ENCODE measurements around the gene SET. TPM values are rescaled to one million over a fixed set of nuclear protein-coding genes. Genes with fewer than 3 reads are reported as not detected.

Gene SET
- total and polyA plus RNA-seq, 12 donors: 62.1 to 352 (median 184) TPM

DNA sequence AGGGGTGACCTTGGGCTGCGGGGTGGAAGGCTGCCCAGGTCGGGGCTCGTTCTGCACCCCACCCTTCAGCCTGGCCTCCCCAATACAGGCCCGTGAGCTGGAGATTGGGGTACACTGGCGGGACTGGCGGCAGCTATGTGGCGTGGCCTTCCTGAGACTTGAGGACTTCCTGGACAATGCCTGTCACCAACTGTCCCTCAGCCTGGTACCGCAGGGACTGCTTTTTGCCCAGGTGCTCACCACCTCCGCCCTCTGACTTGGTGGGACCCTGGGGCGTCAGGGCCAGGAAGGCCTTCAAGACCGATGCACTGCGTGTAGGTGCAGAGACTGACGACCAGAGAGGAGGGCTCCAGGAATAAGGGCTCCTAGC is 24.4 kb downstream of the SET start:
- TF ChIP-seq, protein P1, sequence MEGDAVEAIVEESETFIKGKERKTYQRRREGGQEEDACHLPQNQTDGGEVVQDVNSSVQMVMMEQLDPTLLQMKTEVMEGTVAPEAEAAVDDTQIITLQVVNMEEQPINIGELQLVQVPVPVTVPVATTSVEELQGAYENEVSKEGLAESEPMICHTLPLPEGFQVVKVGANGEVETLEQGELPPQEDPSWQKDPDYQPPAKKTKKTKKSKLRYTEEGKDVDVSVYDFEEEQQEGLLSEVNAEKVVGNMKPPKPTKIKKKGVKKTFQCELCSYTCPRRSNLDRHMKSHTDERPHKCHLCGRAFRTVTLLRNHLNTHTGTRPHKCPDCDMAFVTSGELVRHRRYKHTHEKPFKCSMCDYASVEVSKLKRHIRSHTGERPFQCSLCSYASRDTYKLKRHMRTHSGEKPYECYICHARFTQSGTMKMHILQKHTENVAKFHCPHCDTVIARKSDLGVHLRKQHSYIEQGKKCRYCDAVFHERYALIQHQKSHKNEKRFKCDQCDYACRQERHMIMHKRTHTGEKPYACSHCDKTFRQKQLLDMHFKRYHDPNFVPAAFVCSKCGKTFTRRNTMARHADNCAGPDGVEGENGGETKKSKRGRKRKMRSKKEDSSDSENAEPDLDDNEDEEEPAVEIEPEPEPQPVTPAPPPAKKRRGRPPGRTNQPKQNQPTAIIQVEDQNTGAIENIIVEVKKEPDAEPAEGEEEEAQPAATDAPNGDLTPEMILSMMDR (IDR thresholded peaks at IDR 0.05): no peak
- no peak for TF ChIP-seq POLR2A (IDR thresholded peaks at IDR 0.05)
- no peaks in the 10 kb centered on the region for H3K27me3 ChIP-seq
- H3K27ac ChIP-seq: no peak overlapping the region
- H3K4me3 ChIP-seq: no peak overlapping the region
- DNase-seq: no peak
- no peaks in the 10 kb centered on the region for H3K9me3 ChIP-seq (replicated peaks in 1 of 3)
- WGBS, 4 donors: 84 to 100% (median 87%) methylated on average over 1 to 13 of the region's 13 CpGs
- H3K36me3 ChIP-seq (replicated peaks in 1 of 2): no peaks in the 10 kb centered on the region
- no peaks in the 10 kb centered on the region for H3K4me1 ChIP-seq (replicated peaks in 1 of 2)
- intact Hi-C loops (cut with DNase I): no loop called here

DNA sequence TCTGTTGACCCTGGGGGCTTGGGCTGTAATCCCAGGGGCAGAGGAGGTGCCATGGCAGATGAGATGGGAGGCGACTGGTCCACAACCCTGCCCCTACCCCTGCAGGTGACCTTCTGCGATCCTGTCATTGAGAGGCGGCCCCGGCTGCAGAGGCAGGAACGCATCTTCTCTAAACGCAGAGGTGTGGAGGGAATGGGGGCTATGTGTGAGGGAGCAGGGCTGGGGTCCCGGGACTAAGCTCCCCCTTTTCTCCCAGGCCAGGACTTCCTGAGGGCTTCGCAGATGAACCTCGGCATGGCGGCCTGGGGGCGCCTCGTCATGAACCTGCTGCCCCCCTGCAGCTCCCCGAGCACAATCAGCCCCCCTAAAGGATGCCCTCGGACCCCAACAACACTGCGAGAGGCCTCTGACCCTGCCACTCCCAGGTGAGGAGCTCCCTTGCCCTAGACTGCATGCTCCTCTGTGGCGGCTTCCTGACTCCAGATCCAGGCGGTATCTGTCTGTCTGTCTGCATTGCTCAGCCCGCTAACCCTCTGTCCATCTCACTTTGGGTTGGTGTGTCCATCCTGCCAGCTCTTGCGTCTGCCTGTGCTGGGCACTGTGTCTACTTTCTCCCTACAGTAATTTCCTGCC is 25.0 kb downstream of the SET start:
- WGBS, 4 donors: 92 to 96% (median 94%) methylated on average over 13 to 19 of the region's 19 CpGs
- Histone ChIP-seq H3K4me3 (no peak overlapping the region), H3K36me3 (replicated peaks in 1 of 2) (no peaks in the 10 kb centered on the region), H3K9me3 (replicated peaks in 1 of 3) (no peaks in the 10 kb centered on the region), H3K27me3 (no peaks in the 10 kb centered on the region), H3K4me1 (replicated peaks in 1 of 2) (no peaks in the 10 kb centered on the region), H3K27ac (no peak overlapping the region)
- TF ChIP-seq, protein P1 (IDR thresholded peaks at IDR 0.05): no peak
- no peak for TF ChIP-seq POLR2A (IDR thresholded peaks at IDR 0.05)
- DNase-seq: no peak
- intact Hi-C loops (cut with DNase I): no loop called here

DNA sequence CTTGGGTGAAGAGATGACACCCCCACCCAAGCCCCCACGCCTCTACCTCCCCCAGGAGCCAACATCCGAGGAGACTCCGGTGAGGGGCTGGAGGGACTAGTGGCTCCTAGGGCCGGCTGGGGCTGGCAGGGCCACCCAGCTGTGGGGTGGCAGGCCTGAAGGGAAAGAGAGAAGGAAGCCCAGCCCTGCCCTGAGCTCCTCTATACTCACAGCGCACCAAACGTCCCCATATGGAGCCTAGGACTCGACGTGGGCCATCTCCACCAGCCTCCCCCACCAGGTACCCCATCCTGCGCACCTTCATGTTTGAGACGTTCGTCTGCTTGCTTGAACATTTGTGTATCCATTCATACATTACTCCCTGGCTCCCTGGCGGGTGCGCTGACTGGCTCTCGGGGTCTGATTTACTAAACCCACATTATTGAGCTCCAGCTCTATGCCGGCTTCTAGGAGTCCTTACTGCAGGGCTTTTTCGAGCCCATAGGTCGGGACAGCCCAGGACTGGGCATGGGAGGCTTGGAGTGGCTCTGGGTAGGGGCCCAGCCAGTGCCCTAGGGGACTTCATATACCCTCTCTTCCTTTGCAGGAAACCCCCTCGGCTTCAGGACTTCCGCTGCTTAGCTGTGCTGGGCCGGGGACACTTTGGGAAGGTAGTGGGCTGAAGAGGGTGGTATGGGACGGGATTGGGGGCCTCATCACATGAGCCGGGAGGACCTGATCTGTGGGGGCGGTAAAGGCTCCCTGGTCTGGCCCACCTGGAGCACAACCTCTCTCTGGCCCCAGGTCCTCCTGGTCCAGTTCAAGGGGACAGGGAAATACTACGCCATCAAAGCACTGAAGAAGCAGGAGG is 25.8 kb downstream of the SET start:
- no peaks in the 10 kb centered on the region for H3K27me3 ChIP-seq
- H3K4me1 ChIP-seq (replicated peaks in 1 of 2): no peaks in the 10 kb centered on the region
- TF ChIP-seq, protein P1 (IDR thresholded peaks at IDR 0.05): no peak
- no peak for TF ChIP-seq POLR2A (IDR thresholded peaks at IDR 0.05)
- no peaks in the 10 kb centered on the region for H3K36me3 ChIP-seq (replicated peaks in 1 of 2)
- intact Hi-C loops (cut with DNase I): no loop called here
- H3K4me3 ChIP-seq: no peak overlapping the region
- no peak overlapping the region for H3K27ac ChIP-seq
- H3K9me3 ChIP-seq (replicated peaks in 1 of 3): no peaks in the 10 kb centered on the region
- DNase-seq: no peak
- WGBS, 4 donors: 90 to 92% (median 91%) methylated on average over 21 to 24 of the region's 24 CpGs

DNA sequence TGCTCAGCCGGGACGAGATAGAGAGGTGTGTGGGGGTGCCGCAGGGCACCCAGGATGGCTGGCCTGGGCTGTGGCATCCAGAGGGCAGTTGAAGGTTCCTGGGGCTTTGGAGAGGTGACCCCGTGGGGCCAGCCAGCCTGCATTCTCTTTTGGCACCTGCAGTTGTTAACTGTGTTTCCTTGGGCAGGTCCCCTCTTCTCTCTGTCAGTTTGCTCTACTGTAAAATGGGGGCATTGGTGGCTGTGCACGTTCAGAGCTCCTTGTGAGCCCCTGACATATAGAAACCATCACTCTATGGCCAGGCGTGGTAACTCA is 26.4 kb downstream of the SET start:
- intact Hi-C loops (cut with DNase I): no loop called here
- TF ChIP-seq POLR2A (IDR thresholded peaks at IDR 0.05): no peak
- TF ChIP-seq, protein P1 (IDR thresholded peaks at IDR 0.05): no peak
- 87 to 96% (median 92%) methylated on average over 6 of the region's 6 CpGs for WGBS, 4 donors
- H3K4me1 ChIP-seq (replicated peaks in 1 of 2): no peaks in the 10 kb centered on the region
- no peaks in the 10 kb centered on the region for H3K9me3 ChIP-seq (replicated peaks in 1 of 3)
- H3K27ac ChIP-seq: no peak overlapping the region
- no peak for DNase-seq
- H3K4me3 ChIP-seq: no peak overlapping the region
- H3K27me3 ChIP-seq: no peaks in the 10 kb centered on the region
- H3K36me3 ChIP-seq (replicated peaks in 1 of 2): no peaks in the 10 kb centered on the region

Data from adrenal gland (tissue), 12 donors.